ENCODE measurements around the gene IFNL3.
"Not testable (repeated sequence)": the region's sequence is repeated elsewhere in the genome, so short reads cannot be mapped to it uniquely, and the experiment has no call there.

IFNL3 gene

DNA sequence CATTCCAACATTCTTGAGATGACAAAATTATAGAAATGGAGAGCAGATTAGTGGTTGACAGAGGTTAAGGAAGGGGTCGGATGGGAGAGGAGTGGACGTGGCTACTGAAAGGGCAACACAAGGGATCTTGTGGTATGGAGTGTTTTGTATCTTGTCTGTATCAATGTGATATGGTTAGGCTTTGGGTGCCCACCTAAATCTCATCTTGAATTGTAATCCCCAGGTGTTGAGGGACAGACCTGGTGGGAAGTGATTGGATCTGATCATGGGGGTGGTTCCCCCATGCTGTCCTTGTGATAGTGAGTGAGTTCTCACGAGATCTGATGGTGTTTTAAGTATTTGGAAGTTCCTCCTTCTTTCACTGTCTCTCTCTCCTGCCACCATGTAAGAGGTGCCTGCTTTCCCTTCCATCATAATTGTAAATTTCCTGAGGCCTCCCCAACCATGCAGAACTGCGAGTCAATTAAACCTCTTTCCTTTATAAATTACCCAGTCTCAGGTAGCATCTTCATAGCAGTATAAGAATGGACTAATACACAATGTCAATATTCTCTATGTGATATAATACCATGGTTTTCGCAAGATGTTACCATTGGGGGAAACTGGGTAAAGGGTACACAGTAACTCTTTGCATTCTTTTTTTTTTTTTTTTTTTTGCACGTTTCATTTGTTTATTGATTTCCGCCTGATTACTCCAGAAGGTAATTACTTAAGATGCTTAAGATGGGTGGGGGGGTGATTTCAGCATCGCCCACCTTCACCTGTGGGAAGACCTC is 8.8 kb upstream of the IFNL3 start:
- no peak for DNase-seq (ENCODE audit: low read depth in 2 of 3, low spot score in 2 of 3)

DNA sequence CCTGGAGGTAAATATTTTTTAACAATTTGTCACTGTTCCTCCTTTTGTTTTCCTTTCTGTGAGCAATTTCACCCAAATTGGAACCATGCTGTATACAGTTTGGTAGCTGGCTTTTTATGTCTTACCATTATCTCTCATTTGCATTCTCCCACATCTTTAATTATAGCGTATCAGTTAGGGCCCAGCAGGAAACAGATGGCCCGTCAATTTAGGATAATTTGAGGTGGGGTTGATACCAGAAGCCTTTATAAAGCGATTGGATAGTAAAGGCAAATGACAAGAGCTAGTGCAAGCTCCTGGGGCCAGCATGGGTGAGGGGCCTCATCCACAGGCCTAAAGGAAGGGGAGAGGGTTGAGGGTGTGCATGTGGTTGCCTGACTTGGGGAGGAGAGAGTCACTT is 7.7 kb upstream of the IFNL3 start:
- DNase-seq (ENCODE audit: low read depth in 2 of 3, low spot score in 2 of 3), result no peak

DNA sequence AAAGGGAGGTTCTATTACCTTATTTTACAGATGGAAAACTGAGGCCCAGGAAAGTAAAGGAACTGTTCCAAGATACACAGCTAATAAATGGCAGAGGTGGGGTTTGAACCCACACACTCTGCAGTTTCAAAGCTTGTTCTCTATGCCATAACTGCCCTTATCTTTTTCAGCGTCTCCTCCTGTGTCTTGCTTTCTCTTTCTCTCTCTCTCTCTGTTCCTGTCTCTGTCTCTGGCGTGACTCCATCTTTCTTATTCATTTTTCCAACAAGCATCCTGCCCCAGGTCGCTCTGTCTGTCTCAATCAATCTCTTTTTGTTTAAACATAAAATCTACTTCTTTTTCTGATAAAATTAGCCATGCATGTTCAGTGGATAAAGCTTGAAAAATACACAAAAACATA is 7.0 kb upstream of the IFNL3 start:
- DNase-seq (ENCODE audit: low read depth in 2 of 3, low spot score in 2 of 3), result no peak

DNA sequence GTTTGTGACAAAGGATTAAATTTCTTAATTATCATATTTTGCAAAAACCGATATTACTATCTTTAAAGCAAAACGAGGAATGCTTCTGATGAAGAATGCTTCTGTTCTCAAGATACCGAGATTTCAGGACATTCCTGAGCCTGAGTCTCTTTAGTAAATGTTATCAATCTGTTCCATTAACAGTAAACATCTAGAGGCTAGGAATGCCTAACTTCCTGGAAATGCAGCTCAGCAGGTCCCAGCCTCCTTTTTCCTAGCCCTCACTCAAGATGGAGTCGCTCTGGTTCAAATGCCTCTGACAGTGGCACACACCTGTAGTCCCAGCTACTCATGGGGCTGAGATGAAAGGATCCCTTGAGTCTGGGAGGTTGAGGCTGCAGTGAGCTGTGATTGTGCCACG is 6.3 kb upstream of the IFNL3 start:
- no peak for DNase-seq (ENCODE audit: low read depth in 2 of 3, low spot score in 2 of 3)

DNA sequence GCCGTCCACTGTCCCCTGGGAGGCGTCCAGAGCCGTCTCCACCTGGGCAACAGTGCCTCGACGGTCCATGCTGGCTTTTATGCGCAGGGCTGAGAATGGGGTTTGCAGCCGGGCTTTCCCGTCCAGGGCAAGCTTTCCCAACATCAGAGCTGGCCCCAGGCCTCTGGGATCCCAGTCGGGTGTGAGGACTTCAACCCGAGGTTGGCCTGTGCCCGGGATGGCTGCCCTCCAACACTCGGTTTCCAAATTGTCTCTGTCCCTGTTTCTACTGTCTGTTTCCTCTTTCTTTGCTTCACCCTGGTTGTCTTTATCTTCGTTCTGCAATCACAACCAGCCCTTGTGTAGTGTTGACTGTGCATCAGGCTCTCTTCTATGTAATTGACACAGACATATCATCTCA is 4.0 kb upstream of the IFNL3 start, which contains the start of gene IFNL4:
Gene IFNL4, minus strand, starts transcription at position 51 of the 400 bp plus-strand sequence.
- DNase-seq (ENCODE audit: low read depth in 2 of 3, low spot score in 2 of 3), result no peak

DNA sequence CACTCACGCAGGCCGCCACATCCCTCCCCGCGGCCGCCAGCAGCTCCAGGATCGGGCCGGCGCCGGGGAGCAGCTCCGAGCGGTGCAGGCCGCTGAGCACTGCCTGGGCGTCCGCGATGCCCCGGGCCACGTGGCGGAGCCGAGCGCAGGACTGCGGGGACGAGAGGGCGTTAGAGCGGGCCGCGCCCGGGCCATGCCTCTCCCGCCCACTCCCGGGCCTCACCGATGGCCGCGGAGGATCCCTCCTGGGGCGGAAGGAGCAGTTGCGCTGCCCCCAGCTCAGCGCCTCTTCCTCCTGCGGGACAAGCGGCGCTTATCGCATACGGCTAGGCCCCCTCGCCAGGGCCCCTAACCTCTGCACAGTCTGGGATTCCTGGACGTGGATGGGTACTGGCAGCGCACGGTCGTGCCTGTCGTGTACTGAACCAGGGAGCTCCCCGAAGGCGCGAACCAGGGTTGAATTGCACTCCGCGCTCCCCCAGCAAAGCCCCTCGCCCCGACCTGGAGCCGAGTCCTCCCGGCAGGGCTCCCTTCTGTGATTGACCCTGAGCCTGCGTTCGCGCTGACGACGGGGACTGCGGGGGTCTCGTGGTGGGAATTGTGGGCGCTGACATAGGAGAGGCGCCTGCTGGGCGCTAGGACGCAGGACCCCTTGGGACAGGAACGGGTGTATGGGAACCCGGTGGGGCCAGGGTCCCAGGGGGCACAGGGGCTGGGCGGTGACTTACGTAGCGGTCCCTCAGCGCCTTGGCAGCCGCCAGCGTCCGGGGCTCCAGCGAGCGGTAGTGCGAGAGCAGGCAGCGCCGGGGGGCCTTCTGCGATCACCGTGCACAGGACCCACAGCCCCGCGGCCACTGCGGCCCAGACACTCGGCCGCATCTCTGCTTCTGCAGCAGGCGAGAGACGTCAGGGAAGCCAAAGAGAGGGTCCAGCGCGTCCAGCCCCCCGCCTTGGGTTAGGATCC is 3.2 kb upstream of the IFNL3 start:
- no peak for DNase-seq (ENCODE audit: low read depth in 2 of 3, low spot score in 2 of 3)

DNA sequence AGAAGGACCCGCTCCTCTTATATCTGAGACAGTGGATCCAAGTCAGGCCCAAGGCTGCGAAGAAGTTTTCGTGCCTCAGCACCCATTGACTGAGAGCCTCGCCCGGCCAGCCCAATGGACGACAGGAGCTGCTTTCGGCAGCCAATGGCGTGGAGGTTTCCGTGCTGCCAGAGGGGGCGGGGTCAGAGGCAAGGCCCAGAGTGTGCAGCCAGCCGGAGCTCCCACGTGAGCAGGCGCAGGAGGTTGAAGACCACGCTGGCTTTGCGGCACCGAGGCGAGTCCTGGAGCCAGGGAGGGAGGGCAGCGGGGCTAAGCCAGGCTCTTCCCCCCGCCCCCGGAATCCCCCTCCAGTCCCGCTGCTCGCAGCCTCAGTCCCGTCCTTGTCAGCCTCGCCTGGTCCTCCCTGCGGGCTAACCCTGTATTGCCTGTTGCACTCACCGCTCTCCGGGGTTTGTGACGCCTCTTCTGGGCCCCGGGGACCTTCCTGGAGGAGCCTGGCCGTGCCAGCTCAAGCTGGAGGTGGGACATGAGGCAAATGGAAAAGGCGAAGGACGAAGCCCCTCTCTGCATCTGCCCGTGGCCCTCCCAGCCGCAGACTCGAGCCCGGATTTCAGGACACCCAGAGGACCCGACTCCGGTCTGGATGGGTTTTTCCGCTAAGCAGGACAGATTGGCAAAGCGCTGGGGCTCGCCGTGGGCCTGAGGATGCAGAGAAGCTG is 2.3 kb upstream of the IFNL3 start:
- DNase-seq (ENCODE audit: low read depth in 2 of 3, low spot score in 2 of 3), result no peak

DNA sequence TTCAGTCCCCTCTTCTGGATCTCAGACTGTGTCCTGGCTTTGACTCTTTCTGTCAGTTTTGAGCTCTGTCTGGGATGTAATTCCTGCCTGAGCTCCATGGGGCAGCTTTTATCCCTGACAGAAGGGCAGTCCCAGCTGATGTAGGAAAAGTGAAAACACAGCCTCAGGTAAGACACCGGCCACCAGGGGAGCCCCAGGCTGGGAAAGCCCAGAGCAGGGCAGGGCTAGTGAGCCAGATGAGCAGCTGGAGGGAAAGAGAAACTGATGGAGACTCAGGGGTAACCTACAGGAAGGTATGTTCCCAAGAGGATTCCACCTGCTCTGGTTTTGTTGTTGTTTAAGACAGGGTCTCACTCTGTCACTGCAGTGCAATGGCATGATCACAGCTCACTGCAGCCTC is 360 bp upstream of the IFNL3 start:
- not testable (repeated sequence) for DNase-seq (ENCODE audit: low read depth in 2 of 3, low spot score in 2 of 3)

DNA sequence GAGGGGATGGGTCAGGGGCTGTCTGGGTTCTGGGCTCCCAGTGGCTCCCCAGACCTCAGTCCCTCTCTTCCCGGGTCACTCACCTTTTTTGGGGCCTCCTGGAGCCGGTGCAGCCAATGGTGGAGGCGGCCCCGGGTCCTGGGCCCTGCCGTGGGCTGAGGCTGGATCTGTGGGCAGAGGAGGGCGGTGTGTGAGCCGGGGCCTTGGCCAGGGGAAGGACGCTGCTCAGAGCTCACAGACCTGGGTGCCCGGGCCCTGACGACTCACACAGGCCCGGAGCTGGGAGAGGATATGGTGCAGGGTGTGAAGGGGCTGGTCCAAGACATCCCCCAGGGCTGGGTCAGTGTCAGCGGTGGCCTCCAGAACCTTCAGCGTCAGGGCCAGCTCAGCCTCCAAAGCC is 1.1 kb downstream of the IFNL3 start:
- DNase-seq (ENCODE audit: low read depth in 2 of 3, low spot score in 2 of 3), result not testable (repeated sequence)

DNA sequence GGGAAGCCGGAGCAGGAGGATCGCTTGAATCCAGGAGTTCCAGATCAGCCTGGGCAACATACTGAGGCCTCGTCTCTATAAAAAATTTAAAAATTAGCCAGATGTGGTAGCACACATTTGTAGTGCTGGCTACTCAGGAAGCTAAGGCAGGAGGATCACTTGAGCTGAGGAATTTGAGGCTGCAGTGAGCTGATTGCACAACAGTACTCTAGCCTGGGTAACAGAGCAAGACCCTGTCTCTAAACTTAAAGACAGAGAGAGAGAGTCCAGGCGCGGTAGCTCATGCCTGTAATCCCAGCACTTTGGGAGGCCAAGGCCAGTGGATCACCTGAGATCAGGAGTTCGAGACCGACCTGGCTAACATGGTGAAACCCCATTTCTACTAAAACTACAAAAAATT is 4.4 kb downstream of the IFNL3 start:
- DNase-seq (ENCODE audit: low read depth in 2 of 3, low spot score in 2 of 3), result no peak

DNA sequence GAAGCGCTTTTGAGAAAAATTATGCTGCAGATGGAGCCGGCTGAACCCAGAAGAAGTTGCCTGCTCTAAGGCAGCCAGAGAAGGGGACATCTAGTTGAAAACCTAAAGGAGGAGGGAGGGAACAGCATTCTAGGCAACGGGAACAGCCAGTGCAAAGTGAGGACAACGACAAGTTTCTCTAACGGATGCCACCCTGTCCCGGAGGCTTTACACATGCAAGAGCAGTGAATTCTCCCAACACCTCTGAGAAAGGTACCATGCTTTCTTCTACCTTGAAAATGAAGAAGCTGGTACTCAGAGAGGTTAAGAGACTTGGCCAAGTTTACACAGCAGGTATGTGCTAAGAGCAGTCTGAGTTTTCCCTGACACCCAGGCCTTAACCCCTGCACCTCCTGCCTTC is 5.9 kb downstream of the IFNL3 start:
- DNase-seq (ENCODE audit: low read depth in 2 of 3, low spot score in 2 of 3), result no peak

DNA sequence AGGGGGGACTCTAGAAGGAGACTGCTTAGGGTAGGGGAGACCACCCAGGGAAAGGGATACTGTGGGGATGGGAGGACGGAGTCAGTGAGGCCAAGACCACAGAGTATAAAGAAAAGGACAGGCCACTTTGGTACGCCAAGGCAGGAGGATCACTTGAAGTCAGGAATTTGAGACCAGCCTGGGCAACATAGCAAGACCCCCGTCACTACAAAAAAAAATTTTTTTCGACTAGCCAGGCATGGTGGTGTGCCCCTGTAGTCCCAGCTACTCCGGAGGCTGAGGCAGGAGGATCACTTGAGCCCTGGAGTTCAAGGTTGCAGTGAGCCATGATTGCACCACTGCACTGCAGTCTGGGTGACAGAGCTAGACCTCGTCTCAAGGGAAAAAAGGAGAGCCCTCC is 6.6 kb downstream of the IFNL3 start:
- DNase-seq (ENCODE audit: low read depth in 2 of 3, low spot score in 2 of 3), result no peak

DNA sequence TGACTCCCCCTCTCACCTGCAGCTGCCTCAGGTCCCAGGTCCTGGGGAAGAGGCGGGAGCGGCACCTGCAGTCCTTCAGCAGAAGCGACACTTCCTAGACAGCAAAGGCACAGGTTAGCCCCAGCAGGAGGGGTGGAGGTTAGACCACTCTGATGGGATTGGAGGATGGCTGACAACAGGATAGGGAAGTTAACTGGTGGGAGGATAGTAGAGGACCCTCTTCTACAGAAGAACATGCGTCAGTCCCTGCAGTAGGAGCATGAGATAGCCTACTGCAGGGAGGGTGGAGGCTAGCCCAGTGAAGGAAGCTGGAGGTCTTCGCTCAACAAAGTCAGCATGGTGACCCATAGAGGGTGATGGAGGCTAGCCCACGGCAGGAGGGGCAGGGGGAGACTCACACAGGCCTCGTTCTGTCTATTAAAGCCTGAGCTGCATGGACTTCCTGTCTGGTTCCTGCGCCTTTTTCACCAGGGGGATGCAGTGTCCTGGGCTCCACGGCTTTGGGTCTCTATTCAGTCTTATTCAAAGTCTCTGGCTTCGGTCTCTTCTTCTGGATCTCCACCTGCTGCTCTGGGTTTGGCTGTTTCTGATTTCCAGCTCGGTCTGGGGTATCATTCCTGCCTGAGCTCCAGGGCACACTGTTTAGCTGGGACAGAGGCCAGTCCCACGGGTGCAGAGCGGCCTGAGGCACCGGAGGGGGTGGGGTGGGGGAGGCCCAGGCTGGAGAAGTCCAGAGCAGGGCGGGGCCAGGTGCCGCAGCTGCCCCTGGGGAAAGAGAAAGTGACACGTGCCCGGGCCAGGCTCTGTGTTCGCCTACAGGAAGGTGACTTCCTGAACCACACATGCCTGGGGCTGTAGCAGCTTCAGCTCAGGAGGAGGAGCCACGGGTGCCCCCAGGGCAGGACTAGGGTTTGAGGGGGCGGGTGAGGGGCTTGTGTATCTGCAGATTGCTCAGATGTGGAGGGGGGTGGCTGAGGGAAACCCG is 7.3 kb downstream of the IFNL3 start:
- DNase-seq (ENCODE audit: low read depth in 2 of 3, low spot score in 2 of 3), result no peak

DNA sequence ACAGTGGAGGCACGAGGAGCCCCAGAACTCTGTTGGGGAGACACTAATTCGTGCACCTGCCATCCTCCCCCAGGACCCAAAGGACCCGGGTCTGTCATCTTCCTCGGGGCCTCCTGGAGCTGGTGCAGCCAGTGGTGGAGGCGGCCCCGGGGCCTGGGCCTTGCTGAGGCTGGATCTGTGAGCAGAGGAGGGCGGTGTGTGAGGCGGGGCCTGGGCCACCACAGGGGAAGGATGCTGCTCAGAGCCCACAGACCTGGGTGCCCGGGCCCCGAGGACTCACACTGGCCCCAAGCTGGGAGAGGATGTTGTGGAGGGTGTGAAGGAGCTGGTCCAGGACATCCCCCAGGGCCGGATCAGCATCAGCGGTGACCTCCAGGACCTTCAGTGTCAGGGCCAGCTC is 8.3 kb downstream of the IFNL3 start:
- no peak for DNase-seq (ENCODE audit: low read depth in 2 of 3, low spot score in 2 of 3)

DNA sequence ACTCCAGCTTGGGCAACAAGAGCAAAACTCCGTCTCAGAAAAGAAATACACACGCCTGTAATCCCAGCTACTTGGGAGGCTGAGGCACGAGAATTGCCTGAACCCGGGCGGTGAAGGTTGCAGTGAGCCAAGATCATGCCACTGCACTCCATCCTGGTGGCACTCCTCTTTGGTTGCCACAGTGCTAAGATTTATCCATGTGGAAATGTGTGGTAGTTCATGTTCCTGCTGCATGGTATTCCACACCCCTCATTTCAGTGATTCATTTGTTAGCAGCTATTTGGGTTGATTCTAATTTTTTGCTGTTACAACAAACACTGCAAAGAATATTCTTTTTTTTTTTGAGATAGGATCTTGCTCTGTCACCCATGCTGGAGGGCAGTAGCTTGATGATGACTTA is 12.1 kb downstream of the IFNL3 start:
- no peak for DNase-seq (ENCODE audit: low read depth in 2 of 3, low spot score in 2 of 3)

DNA sequence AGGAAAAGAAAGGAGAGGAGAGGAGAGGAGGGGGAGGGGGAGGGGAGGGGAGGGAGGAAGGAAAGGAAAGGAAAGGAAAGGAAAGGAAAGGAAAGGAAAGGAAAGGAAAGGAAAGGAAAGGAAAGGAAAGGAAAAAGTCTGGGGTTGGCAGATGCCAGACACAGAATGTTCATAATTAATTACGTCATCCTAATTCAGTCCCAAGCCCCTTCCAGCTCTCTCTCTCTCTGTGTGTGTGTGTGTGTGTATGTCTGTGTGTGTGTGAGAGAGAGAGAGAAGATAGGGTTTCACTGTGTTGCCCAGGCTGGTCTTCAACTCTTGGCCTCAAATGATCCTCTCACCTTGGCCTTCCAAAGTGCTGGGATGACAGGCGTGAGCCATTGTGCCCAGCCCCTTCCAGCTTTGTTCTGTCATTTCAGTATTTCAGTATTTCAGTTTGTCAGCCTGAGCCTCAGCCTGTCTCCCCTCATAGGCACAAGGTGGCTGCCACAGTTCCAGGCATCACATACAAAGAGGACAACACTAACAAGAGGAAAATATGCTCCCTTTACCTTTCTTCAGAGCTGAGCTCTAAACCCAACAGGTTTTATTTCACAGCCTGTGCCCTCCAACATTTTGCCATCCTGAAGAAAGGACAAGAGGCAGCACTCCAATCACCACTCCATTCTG is 14.6 kb downstream of the IFNL3 start:
- DNase-seq (ENCODE audit: low read depth in 2 of 3, low spot score in 2 of 3), result no peak

DNA sequence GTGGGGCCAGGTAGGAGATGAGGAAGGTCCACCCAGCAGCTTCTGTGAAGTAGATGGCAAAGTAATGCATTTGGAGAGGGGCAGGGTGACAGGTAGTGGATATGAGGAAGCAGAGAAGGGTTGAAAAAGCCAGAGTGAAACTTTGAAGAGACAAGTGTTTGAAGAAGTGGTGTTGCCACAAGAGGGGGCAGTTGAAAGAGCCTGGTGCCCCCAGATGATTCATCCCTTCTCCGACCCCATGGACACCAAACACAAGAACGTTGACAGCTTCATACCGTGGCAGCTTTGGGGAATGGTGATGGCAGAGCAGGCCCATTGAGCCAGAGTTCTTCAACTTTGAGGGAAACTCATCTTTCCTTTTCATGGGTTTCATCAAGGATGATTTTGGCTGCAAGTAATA is 19.9 kb downstream of the IFNL3 start:
- no peak for DNase-seq (ENCODE audit: low read depth in 2 of 3, low spot score in 2 of 3)

DNA sequence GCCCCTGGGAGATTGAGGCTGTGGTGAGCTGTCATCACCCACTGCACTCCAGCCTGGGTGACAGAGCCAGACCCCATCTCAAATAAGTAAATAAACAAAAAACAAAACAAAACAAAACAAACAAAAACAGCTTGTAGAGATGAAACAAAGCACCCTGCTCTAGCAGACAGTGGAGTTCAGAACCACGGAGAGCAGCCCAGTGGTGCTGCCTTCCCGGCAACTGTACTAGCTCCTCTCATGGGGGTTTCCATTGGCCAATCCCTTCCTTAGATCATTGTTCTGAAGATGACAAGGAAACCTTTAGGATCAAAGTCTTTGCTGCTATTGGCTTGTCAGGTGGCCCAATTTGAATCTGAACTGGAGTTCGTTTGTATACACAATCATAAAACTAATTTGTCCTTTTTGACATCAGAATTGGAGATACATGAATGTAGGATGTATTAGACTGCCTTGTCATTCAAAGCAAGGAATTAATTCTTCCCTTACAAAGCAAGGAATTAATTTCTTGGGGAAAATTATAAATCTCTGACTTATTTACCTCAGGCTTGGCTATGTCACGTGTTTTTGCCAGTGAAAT is 21.0 kb downstream of the IFNL3 start:
- DNase-seq (ENCODE audit: low read depth in 2 of 3, low spot score in 2 of 3), result no peak

DNA sequence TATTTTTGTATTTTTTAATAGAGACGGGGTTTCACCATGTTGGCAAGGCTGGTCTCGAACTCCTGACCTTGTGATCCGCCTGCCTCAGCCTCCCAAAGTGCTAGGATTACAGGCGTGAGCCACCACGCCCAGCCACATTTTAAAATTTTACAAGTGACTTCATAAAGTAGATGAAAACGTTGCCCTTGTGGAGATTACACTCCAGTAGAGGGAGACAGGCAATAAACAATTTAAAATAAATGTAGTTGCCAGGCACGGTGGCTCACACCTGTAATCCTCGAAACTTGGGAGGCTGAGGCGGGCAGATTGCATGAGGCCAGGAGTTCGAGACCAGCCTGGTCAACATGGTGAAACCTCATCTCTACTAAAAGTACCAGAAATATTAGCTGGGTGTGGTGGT is 25.7 kb downstream of the IFNL3 start:
- not testable (repeated sequence) for DNase-seq (ENCODE audit: low read depth in 2 of 3, low spot score in 2 of 3)
